ENCODE data around the gene ASPDH. TPM values are rescaled to one million over a fixed set of nuclear protein-coding genes. Genes with fewer than 3 reads are reported as not detected.

ASPDH gene
- total and polyA plus RNA-seq, 2 experiments from 2014 or later = not detected

- 91 to 92% methylated on average over 40 of the region's 40 CpGs for WGBS, 2 experiments (ENCODE audit: low coverage in 1 of 2, low lambda C conversion rate in 2 of 2, missing lambda C conversion rate in 2 of 2)
- H3K9me2 ChIP-seq (ENCODE audit: insufficient read depth) = no peaks in the 10 kb centered on the region
- no peaks in the 10 kb centered on the region for H3K27me3 ChIP-seq (replicated peaks; ENCODE audit: insufficient read depth)
- DNase-seq = no peak
- in situ Hi-C loops (cut with MboI) = no loop called here
- no peaks in the 10 kb centered on the region for H3K9me3 ChIP-seq (ENCODE audit: low read depth)
- H3K4me3 ChIP-seq = no peak overlapping the region
- no peak overlapping the region for H3K4me2 ChIP-seq (ENCODE audit: unreplicated experiment)
- H3K9ac ChIP-seq = no peak overlapping the region
- H2AFZ ChIP-seq = no peak overlapping the region
- no peaks in the 10 kb centered on the region for H3K79me2 ChIP-seq (ENCODE audit: insufficient read depth)
- no peak for TF ChIP-seq EZH2phosphoT487 (IDR thresholded peaks at IDR 0.05; ENCODE audit: insufficient read depth, low read depth)
- no peak for TF ChIP-seq EZH2 (IDR thresholded peaks at IDR 0.05; ENCODE audit: insufficient read depth, poor library complexity, severe bottlenecking)
- H3K4me1 ChIP-seq (ENCODE audit: insufficient read depth) = no peaks in the 10 kb centered on the region
- H3K27ac ChIP-seq = no peak overlapping the region
- no peaks in the 10 kb centered on the region for H3K36me3 ChIP-seq (ENCODE audit: low read depth)
- H3F3A ChIP-seq (ENCODE audit: insufficient read depth) = no peaks in the 10 kb centered on the region
- no peaks in the 10 kb centered on the region for H4K20me1 ChIP-seq (ENCODE audit: insufficient read depth)
Observed at GRCh38 chr19:50519006-50519575, 5.4 kb upstream of the ASPDH start.

DNA sequence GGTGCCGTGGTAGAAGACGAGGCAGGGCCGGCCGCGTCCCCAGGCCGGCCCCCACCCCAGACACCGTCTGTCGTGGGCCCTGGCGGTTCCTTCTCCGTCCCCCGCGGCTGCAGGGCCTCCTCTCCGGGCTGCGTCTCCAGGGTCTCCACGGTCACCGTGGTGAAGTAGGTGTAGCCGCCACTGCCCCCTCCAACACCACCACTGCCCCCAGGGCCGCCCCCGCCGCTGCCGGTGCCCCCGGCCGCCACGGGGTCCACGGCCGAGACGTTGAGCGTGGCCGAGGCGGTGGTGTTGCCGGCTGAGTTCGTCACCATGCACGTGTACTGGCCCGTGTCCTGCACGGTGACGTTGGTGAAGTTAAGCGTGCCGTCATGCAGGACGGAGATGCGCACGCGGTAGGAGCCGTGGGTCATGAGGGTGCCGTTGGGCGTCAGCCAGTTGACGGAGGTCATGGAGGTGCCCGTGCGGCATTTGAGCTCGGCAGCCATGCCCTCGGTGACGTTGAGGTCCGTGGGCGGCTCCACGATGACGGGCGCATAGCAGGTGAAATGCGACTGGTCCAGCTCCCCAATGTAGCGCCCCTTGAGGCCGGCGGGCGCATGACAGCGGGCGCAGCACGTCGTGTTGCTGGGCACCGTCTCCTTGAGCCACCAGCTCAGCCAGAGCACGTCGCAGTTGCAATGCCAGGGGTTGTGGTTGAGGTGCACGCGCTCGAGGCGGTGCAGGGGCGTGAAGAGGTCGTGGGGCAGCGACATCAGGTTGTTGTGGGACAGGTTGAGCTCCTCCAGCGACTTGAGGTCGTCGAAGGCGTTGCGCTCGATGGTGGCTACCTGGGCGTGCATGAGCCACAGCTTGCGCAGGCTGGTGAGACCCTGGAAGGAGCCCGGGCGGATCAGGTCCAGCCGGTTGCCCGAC lies 4.6 kb upstream of the ASPDH start:
- H3K9ac ChIP-seq = no peak overlapping the region
- DNase-seq = no peak
- no peaks in the 10 kb centered on the region for H3K9me3 ChIP-seq (ENCODE audit: low read depth)
- no peaks in the 10 kb centered on the region for H3K36me3 ChIP-seq (ENCODE audit: low read depth)
- H4K20me1 ChIP-seq (ENCODE audit: insufficient read depth) = no peaks in the 10 kb centered on the region
- no peak overlapping the region for H3K4me3 ChIP-seq
- WGBS, 2 experiments (ENCODE audit: low coverage in 1 of 2, low lambda C conversion rate in 2 of 2, missing lambda C conversion rate in 2 of 2) = 88 to 91% methylated on average over 40 to 85 of the region's 87 CpGs
- TF ChIP-seq EZH2 (IDR thresholded peaks at IDR 0.05; ENCODE audit: insufficient read depth, poor library complexity, severe bottlenecking) = no peak
- TF ChIP-seq EZH2phosphoT487 (IDR thresholded peaks at IDR 0.05; ENCODE audit: insufficient read depth, low read depth) = no peak
- H3K9me2 ChIP-seq (ENCODE audit: insufficient read depth) = no peaks in the 10 kb centered on the region
- no peaks in the 10 kb centered on the region for H3K4me1 ChIP-seq (ENCODE audit: insufficient read depth)
- no peaks in the 10 kb centered on the region for H3K79me2 ChIP-seq (ENCODE audit: insufficient read depth)
- H3K27me3 ChIP-seq (replicated peaks; ENCODE audit: insufficient read depth) = no peaks in the 10 kb centered on the region
- no peak overlapping the region for H2AFZ ChIP-seq
- in situ Hi-C loops (cut with MboI) = no loop called here
- no peak overlapping the region for H3K27ac ChIP-seq
- H3F3A ChIP-seq (ENCODE audit: insufficient read depth) = no peaks in the 10 kb centered on the region
- no peak overlapping the region for H3K4me2 ChIP-seq (ENCODE audit: unreplicated experiment)

GRCh38 chr19:50517704-50518075 lies 4.0 kb upstream of the ASPDH start:
- H3K9me3 ChIP-seq (ENCODE audit: low read depth) = no peaks in the 10 kb centered on the region
- no peaks in the 10 kb centered on the region for H4K20me1 ChIP-seq (ENCODE audit: insufficient read depth)
- H3K27me3 ChIP-seq (replicated peaks; ENCODE audit: insufficient read depth) = no peaks in the 10 kb centered on the region
- H3K9me2 ChIP-seq (ENCODE audit: insufficient read depth) = no peaks in the 10 kb centered on the region
- WGBS, 2 experiments (ENCODE audit: low coverage in 1 of 2, low lambda C conversion rate in 2 of 2, missing lambda C conversion rate in 2 of 2) = 90 to 93% methylated on average over 37 of the region's 37 CpGs
- DNase-seq = no peak
- no peak overlapping the region for H3K4me3 ChIP-seq
- no peak overlapping the region for H2AFZ ChIP-seq
- no peak for TF ChIP-seq EZH2 (IDR thresholded peaks at IDR 0.05; ENCODE audit: insufficient read depth, poor library complexity, severe bottlenecking)
- H3F3A ChIP-seq (ENCODE audit: insufficient read depth) = no peaks in the 10 kb centered on the region
- no peak overlapping the region for H3K27ac ChIP-seq
- H3K36me3 ChIP-seq (ENCODE audit: low read depth) = no peaks in the 10 kb centered on the region
- no peaks in the 10 kb centered on the region for H3K79me2 ChIP-seq (ENCODE audit: insufficient read depth)
- H3K9ac ChIP-seq = no peak overlapping the region
- H3K4me1 ChIP-seq (ENCODE audit: insufficient read depth) = no peaks in the 10 kb centered on the region
- in situ Hi-C loops (cut with MboI) = no loop called here
- no peak overlapping the region for H3K4me2 ChIP-seq (ENCODE audit: unreplicated experiment)

GRCh38 chr19:50516964-50517703 lies 3.4 kb upstream of the ASPDH start:
- TF ChIP-seq EZH2phosphoT487 (IDR thresholded peaks at IDR 0.05; ENCODE audit: insufficient read depth, low read depth) (no peak), EZH2 (IDR thresholded peaks at IDR 0.05; ENCODE audit: insufficient read depth, poor library complexity, severe bottlenecking) (no peak)
- DNase-seq = no peak

More at GRCh38 chr19:50516964-50517703, 3.4 kb upstream of the ASPDH start:
- H4K20me1 ChIP-seq (ENCODE audit: insufficient read depth) = no peaks in the 10 kb centered on the region
- in situ Hi-C loops (cut with MboI) = no loop called here
- H3K4me2 ChIP-seq (ENCODE audit: unreplicated experiment) = no peak overlapping the region
- H3K9ac ChIP-seq = no peak overlapping the region
- no peaks in the 10 kb centered on the region for H3K9me3 ChIP-seq (ENCODE audit: low read depth)
- H3K36me3 ChIP-seq (ENCODE audit: low read depth) = no peaks in the 10 kb centered on the region
- H3F3A ChIP-seq (ENCODE audit: insufficient read depth) = no peaks in the 10 kb centered on the region
- no peak overlapping the region for H3K4me3 ChIP-seq
- no peak overlapping the region for H3K27ac ChIP-seq
- H3K4me1 ChIP-seq (ENCODE audit: insufficient read depth) = no peaks in the 10 kb centered on the region
- no peak overlapping the region for H2AFZ ChIP-seq
- H3K9me2 ChIP-seq (ENCODE audit: insufficient read depth) = no peaks in the 10 kb centered on the region
- no peaks in the 10 kb centered on the region for H3K79me2 ChIP-seq (ENCODE audit: insufficient read depth)
- H3K27me3 ChIP-seq (replicated peaks; ENCODE audit: insufficient read depth) = no peaks in the 10 kb centered on the region
- 72 to 90% methylated on average over 15 to 51 of the region's 53 CpGs for WGBS, 2 experiments (ENCODE audit: low coverage in 1 of 2, low lambda C conversion rate in 2 of 2, missing lambda C conversion rate in 2 of 2)

Measured in GM23248 (cell line).